HG03139 (cell line): ENCODE data around the gene OR10H3.
"Not testable (repeated sequence)": the region's sequence is repeated elsewhere in the genome, so short reads cannot be mapped to it uniquely, and the experiment has no call there.

Experiments used
- ATAC-seq: cut with Tn5 transposase; IDR thresholded peaks from one replicate; pipeline ENCODE4 v1.9.1; 2021; ENCODE audit not compliant: unreplicated experiment

OR10H3 gene, protein sequence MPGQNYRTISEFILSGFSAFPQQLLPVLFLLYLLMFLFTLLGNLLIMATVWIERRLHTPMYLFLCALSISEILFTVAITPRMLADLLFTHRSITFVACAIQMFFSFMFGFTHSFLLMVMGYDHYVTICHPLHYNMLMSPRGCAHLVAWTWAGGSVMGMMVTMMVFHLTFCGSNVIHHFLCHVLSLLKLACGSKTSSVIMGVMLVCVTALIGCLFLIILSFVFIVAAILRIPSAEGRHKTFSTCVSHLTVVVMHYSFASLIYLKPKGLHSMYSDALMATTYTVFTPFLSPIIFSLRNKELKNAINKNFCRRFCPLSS

DNA sequence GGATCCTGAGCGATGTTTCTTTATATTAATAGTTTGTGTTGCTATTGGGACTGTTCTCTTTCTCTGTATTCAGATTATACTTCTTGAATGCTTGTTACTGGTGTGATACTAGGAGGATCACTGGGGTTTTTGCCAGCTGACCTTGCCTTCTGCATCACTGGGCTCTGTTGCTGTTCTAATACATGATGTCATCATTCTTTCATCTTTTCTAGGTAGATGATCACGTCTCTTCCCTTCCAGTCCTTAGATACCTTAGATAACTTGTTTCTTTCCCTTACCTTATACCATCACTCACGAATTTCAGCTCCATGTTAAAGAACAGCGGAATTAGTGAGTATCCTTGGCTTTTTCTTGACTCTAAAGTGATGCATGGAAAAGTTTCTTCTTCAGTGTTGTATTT is at the start of gene OR10H3:
TSS of gene OR10H3 (plus strand) at position 264 of the 400 bp plus-strand sequence. CDS start 3,408 bp downstream, outside the sequence.
- no peak for ATAC-seq

DNA sequence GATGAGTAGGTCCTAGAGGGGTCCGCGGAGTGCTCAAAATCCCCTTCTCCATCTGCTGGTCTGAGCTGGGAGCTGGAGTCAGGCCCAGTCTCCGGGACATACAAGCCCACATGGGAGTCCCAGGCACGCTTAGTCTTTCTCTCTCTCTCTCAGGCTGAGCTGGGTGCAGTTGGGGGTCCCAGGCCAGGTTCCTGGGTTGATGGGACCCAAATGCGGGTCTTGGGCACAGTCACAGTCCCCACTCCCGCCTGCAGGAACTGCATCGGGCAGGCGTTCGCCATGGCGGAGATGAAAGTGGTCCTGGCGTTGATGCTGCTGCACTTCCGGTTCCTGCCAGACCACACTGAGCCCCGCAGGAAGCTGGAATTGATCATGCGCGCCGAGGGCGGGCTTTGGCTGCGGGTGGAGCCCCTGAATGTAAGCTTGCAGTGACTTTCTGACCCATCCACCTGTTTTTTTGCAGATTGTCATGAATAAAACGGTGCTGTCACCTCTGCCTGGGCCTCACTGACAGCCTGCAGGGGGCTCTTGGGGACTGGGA is 41.1 kb upstream of the OR10H3 start:
- no peak for ATAC-seq

DNA sequence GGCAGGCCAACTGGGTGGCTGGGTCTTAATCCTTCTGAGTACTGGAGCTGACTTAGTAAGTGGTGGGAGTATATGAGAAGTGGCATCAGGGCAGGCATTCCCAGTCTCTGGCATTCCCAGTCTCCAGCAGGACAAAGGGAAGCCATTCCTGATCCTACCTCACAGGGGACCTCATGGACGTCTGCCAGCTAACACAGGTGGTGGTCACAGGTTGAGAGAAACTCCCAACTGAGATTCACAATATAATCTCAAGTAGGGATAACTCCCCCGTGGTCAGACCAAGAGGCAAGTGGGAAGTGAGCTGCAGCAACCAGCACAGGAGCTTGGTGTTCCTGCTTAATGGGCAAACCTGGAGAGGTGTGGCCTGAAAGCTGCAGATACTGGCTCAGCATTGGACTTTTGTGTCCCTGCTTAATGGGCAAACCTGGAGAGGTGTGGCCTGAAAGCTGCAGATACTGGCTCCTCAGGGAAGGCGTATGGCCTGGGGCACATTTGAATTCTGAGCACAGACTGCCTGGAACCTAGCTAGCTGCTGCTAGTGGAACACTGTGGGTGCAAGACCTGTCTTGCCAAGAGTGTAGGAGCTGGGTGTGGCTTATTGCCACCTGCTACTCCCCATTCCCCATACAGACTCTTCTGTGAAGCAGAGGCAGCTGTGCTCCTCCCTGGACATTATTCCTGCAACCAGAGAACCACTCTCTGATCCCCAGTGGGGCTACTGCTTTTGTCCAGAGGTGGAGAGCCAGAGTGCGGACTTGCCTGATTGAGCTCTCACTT is 35.8 kb upstream of the OR10H3 start:
- no peak for ATAC-seq

DNA sequence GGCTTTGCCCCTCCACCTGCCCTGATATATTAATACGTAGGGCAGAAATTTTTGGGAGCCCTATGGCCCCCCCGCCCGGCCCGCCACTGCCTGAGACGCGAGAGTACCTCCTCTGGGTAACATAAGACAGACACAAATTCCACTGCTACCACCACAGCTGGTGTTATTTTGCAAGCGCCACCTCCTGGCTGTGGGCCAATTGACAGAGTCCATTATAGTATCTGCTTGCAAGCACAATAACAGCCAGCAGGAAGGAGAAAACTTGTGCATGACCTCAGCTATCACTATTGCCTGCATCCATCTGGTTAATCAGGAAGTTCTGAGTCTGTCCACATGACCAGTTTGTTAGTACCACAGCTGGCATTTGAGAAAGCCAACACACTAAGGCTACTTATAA is 35.3 kb upstream of the OR10H3 start:
- no peak for ATAC-seq

DNA sequence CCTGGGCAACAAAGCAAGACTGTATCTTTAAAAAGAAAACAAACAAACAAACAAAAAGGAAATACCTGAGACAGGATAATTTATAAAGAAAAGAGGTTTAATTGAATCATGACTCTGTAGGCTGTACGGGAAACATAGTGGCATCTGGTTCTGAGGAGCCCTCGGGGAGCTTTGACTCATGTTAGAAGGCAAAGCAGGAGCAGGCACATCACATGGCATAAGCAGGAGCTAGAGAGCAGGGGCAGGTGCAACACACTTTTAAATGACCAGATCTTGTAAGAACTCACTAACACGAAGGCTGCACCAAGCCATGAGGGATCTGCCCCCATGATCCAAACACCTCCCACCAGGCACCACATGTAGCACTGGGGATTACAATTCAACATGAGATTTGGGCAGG is 23.1 kb upstream of the OR10H3 start:
- ATAC-seq, result no peak

DNA sequence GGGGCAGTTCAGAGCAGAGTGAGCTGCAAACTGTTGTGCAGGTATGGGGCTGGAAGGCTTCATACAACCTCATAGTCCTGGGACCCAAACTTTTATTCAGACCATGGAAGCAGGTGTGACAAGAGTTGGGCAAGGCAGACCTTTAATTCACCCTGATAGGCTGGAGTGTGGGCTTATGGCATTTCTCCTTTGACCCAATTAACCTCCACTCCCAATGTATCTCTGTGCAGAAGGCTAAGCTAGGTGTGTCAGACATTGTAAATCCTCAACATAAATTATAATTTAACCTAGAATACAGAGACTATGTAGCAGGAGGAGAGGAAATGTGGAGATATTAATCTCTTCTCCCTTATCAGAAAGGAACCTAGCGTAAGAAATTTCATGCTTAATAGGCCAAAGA is 22.1 kb upstream of the OR10H3 start:
- no peak for ATAC-seq

DNA sequence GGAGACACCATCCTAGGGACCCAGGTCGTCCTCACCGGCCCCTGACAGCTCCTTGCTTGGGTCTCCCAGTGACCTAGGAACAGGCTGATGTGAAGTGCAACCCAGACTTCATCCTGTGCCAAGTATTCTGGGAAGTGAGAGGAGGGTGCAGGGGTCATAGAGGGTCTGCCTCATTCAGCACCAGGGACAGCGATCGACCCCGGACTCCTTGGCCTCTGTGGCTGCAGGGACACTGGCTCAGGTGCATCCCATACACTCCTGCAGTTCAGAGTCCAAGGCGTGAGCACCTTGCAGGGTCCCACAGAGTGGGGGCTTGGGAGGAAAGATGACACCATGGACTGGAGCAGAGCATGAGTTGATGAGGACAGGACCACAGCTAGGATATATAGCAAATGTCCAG is 20.0 kb upstream of the OR10H3 start:
- ATAC-seq, result no peak

DNA sequence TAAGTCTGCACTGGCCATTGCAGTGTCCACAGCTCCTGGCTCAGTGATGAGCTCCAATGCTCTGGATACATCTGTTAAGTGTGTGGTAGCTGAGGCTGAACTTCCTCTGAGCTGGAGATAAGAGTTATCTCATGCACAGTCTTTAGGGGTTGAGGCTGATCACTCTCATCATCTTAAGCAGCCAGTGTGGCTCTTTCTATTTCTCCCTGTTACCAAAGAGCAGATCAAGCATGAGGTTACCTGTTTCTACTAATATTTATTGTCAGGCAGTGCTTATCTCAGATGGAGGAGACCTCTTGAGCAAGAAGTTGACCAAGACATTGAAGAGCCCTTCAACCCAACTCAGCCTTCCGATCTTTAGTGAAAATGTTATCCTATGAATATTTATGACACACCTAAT is 16.5 kb upstream of the OR10H3 start:
- ATAC-seq, result no peak

DNA sequence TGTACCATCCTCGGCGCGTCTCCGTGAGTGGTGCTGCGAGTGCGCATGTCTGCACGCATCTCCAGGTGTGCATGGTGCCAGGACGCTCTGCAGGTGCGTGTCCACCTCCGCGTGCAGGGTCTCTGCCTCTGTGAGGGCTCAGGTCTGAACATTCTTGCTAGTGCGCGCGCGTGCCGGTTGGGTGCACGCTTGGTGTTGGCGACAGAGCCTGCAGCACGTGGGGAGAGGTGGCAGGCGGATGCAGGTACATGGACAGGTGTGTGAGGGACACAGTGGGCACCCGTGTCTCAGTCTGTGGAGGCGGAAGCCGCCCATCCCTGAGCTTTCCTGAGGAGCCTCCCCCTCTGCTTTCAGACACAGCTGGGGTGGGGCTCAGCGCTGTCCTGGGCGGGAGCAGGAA is 14.8 kb upstream of the OR10H3 start:
- ATAC-seq, result no peak

DNA sequence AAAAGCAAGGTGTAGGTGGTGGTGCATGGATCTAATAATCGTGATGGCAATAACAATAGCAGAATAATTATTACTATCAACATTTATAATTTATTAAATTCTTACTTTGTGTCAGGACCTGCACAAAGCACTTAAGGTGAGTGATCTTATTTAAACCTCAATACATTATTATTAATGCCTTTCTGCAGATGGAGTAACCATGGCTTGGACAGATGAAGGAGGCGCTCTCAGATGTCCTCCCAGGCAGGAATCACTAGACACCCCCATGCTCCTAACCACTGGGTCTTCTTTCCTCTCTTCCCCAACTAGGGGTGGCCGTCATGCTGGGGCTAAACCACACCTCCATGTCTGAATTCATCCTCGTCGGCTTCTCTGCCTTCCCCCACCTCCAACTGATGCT is 10.1 kb upstream of the OR10H3 start, which contains the start of gene OR10H2:
TSS of gene OR10H2 (plus strand) at position 301 of the 400 bp plus-strand sequence. CDS start at position 321, 20 bp downstream.
- ATAC-seq, result no peak

DNA sequence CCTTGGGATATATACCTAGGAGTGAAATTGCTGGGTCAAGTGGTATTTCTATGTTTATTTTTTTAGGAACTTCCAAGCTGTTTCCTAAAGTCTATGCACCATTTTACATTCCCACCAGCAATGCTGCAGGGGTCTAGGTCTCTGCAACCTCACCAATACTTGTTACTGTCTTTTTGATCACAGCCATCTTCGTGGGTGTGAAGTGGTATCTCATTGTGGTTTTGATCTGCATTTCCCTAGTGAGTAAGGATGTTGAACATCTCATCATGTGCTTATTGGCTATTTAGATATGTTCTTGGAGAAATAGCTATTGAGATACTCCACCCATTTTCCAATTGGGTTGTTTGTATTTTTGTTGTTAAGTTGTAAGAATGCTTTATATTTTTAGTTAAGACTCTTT is 7.2 kb upstream of the OR10H3 start:
- ATAC-seq, result no peak

DNA sequence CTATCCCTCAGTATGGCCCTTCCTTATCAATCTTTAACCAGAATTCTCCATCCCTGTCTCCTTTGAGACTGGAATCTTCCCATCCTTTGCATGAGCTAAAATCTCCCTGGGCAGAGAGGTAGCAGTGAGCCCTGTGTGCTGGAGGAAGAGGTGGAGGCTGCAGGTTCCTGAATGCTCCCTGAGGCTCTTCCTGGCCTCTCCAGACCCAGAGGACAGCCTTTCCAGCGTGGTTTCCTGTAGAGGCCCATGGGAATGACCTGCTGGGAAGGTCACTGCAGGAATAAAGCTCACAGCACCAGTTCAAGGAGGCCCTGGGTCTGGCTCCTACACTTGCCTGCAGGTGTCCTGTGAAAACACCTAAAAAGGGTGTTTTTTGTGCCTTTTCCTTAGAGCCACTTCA is 5.4 kb upstream of the OR10H3 start:
- no peak for ATAC-seq

DNA sequence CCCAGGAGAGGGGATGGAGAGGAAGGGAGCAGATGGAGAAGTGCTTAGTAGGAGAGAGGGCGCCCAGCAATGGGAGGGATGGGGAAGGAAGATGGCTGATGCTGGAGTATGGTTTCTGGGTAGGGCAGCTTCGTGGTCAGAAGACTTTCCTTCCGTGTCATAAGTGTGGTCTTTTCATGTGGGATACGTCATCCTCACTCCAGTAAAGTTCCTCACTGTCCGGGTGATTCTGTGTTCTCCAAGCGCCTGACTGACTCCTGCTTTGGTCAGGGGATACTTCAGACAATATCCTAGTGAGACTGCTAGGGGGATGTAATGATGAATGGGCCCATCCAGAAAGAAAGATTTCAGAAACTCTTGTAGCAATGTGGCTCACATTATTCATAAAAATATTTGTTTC is 3.9 kb upstream of the OR10H3 start:
- no peak for ATAC-seq

DNA sequence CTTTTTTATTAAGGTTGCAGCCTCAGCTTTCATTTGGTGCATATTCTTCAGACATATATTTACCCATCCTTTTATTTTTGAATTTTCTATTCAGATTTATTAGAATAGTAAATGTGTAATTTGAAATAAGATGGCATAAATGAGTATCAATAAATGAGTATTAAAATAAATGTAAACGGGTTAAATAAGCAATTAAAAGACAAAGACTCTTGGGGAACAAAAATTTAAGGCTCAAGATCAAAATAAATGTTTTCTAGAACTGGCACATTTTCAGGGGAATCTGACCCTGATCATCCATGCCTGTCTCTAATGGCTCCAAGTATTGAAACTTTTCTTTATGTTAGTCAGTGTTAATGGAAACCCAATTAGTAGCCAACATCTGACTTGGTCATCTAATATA is 3.0 kb downstream of the OR10H3 start:
- no peak for ATAC-seq

DNA sequence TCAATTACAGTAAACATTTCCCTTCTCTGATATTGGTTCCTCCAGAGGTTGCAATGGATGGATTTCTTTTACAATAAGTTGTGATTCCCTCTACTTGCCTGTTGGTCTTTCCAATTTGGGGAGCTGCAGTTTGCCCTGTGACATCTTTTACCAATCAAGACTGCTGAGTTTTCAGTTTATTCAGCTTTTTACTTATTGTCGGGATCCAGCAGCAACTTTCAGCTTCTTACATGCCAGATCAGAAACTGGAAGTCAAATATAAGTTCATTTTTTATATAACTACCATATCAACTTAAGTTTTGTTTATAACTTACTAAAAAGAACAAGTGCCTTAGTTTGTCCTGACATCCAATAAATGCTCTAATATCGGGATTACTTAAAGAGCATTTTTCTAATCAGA is 10.5 kb downstream of the OR10H3 start:
- ATAC-seq, result no peak

DNA sequence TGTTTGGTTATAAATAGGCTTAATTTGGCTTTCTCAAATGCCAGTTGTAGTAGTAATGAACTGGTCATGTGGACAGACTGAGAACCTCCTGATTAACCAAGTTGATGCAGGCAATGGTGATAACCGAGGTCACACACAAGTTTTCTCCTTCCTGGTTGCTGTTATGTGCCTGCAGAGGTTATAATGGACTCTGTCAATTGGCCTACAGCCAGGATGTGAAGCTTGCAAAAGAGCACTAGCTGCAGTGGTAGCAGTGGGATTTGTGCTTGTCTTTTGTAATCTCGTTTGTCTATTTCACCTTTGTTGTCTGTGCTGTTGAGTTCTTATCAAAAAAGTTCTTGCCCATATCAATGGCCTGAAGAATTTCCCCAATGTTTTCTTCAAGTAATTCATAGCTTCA is 20.6 kb downstream of the OR10H3 start:
- no peak for ATAC-seq

DNA sequence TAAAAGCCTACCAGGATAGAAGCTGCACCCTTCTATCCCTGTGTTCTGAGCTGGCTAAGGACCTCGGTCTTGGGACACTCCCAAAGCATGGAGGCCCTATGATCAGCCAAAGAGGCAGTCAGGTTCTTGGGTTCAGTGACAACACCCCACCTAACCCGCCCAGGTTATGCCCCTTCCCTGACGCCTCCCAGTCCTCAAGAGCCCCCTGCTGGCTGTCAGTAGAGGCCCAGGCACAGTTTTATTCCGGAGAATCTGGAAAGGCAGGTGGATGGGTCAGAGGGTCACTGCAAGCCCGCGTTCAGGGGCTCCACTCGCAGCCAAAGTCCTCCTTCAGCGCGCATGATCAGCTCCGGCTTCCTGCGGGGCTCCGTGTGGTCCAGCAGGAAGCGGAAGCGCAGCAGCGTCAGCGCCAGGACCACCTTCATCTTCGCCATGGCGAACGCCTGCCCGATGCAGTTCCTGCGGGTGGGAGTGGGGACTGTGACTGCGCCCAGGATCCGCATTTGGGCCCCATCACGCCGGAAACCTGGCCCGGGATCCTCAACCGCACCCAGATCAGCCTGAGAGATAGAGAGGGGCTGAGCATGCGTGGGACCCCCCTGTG is 22.3 kb downstream of the OR10H3 start:
- ATAC-seq, result no peak

DNA sequence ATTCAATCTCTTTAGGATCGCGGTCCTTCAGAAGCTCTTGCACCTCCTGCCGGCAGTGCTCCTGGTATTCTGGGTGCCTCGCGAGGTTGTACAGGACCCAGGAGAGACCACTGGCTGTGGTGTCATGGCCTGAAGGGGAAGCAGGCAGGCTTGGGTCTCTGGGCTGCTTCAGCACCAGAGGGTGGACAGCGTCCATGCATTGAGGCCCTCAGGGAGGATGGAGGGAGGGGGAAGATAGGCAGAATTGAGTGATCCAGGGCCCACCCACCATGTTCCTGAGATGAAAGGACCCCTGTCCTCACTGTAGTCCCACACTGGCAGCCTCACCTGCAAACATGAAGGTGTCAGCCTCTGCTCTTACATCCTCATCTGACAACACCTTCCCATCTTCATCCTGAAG is 31.8 kb downstream of the OR10H3 start:
- ATAC-seq, result no peak

DNA sequence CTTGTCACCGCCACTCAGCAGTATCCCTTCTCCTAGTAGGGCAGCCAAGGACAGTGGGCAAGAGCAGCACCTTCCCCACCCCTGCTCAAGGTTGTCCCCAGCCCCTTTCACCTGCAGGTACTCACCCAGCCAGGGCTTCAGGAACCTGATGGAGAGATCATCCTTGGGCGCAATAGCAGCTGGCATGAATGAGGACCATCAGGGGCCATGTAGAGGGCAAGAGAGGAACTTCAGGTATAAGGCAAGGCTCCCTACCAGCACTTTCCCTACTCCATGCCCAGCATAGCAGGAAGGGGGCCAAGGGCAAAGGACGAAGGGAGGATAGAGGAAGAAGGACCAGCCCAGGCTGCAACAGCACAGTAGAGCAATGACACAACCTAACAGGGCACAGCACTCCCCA is 36.4 kb downstream of the OR10H3 start:
- not testable (repeated sequence) for ATAC-seq

DNA sequence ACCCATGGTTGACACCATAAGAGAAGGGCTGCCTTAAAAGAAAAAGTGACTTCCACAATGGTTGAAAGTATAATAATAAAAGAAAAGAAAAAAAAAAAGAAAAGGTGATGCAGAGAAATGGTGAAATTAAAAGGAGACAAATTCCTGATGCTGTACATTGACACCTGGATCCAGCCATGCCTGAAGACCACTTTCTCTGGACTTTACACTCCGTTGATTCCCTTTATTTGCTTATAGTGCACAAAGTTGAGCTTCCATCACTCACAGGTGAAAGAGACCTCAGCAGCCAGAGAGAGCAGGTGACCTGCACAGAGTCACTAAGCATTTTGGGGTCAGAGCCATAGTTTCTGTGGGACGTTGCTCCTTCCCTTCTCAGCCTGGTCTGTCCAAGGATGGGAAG is 37.5 kb downstream of the OR10H3 start:
- ATAC-seq, result no peak

DNA sequence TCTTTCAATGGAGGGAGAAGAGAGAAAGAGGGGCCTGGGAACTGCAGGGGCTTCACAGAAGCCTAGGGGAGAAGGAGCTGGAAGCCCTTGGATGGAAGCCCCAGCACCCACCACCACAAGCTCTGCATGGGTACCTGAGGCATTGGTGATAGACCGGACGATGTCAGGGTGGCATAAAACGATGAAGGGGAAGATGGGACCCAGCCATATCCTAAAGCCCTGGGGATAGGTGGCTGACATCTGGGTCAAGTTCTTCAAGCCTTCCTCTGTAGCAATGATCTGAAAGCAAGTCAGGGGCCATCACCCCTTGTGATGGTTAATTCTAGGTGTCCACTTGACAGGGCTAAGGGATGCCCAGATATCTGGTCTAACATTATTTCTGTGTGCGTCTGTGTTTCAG is 38.5 kb downstream of the OR10H3 start:
- no peak for ATAC-seq
